H9 (cell line): Measurements from ENCODE around the gene MRPS31. TPM values are rescaled to one million over a fixed set of nuclear protein-coding genes. Genes with fewer than 3 reads are reported as not detected.

ENCODE experiments used
- DNase-seq: peaks from one replicate; pipeline ENCODE4 v3.0.0-alpha.2; 2017
- H2AFZ ChIP-seq: one replicate; pipeline ENCODE4 v1.6.1; 2013; ENCODE audit warnings: mild to moderate bottlenecking, low read length, control low read depth, moderate library complexity
- H2AK5ac ChIP-seq: 2 replicates; pipeline ENCODE4 v1.6.1; 2013; ENCODE audit warnings: low read length, control low read depth, mixed read lengths; ENCODE audit not compliant: insufficient read length
- H2BK120ac ChIP-seq: one replicate; pipeline ENCODE4 v1.6.1; 2013; ENCODE audit warnings: low read depth, mild to moderate bottlenecking, low read length, control low read depth, inconsistent platforms; ENCODE audit not compliant: poor library complexity, severe bottlenecking
- H2BK12ac ChIP-seq: 2 replicates; pipeline ENCODE4 v1.6.1; 2013; ENCODE audit warnings: low read length, control low read depth, mixed read lengths, low read depth; ENCODE audit not compliant: insufficient read length
- H2BK15ac ChIP-seq: 2 replicates; pipeline ENCODE4 v1.6.1; 2013; ENCODE audit warnings: low read depth, low read length, control low read depth
- H2BK20ac ChIP-seq: one replicate; pipeline ENCODE4 v1.6.1; 2013; ENCODE audit warnings: low read depth, mild to moderate bottlenecking, low read length, control low read depth, inconsistent platforms; ENCODE audit not compliant: poor library complexity, severe bottlenecking
- H2BK5ac ChIP-seq: 2 replicates; pipeline ENCODE4 v1.6.1; 2013; ENCODE audit warnings: low read length, control low read depth, mixed read lengths; ENCODE audit not compliant: insufficient read length
- H3K14ac ChIP-seq: 2 replicates; pipeline ENCODE4 v1.6.1; 2013; ENCODE audit warnings: low read length, control low read depth; ENCODE audit not compliant: insufficient read depth
- H3K18ac ChIP-seq: 2 replicates; pipeline ENCODE4 v1.6.1; 2013; ENCODE audit warnings: low read depth, mild to moderate bottlenecking, mixed read lengths, low read length, control low read depth; ENCODE audit not compliant: insufficient read length
- H3K23ac ChIP-seq: 2 replicates; pipeline ENCODE4 v1.6.1; 2013; ENCODE audit warnings: low read length, control low read depth, mixed read lengths, low read depth; ENCODE audit not compliant: insufficient read length
- H3K23me2 ChIP-seq: 2 replicates; pipeline ENCODE4 v1.6.1; 2013; ENCODE audit warnings: low read depth, mild to moderate bottlenecking, mixed read lengths, low read length, control low read depth; ENCODE audit not compliant: insufficient read length, poor library complexity, severe bottlenecking
- H3K27ac ChIP-seq: 2 replicates; pipeline ENCODE4 v1.5.1; 2013; ENCODE audit warnings: low read length, control low read depth, mixed read lengths, low read depth; ENCODE audit not compliant: insufficient read length
- H3K27me3 ChIP-seq: 2 replicates; pipeline ENCODE4 v1.6.1; 2013; ENCODE audit warnings: low read length, control low read depth, inconsistent platforms; ENCODE audit not compliant: insufficient read depth
- H3K4ac ChIP-seq: 2 replicates; pipeline ENCODE4 v1.6.1; 2013; ENCODE audit warnings: low read depth, mild to moderate bottlenecking, control low read depth, inconsistent platforms, low read length, moderate library complexity
- H3K4me1 ChIP-seq: 2 replicates; pipeline ENCODE4 v1.6.1; 2013; ENCODE audit warnings: low read length, control low read depth, inconsistent platforms; ENCODE audit not compliant: insufficient read depth
- H3K4me2 ChIP-seq: 2 replicates; pipeline ENCODE4 v1.6.1; 2013; ENCODE audit warnings: low read length, control low read depth, mixed read lengths; ENCODE audit not compliant: insufficient read length, insufficient read depth
- H3K56ac ChIP-seq: 2 replicates; pipeline ENCODE4 v1.6.1; 2013; ENCODE audit warnings: low read depth, mild to moderate bottlenecking, mixed read lengths, low read length, control low read depth; ENCODE audit not compliant: insufficient read length
- H3K79me1 ChIP-seq: 2 replicates; pipeline ENCODE4 v1.6.1; 2013; ENCODE audit warnings: low read depth, mild to moderate bottlenecking, moderate library complexity, low read length, control low read depth, inconsistent platforms; ENCODE audit not compliant: insufficient read depth, poor library complexity, severe bottlenecking
- H3K79me2 ChIP-seq: 2 replicates; pipeline ENCODE4 v1.6.1; 2013; ENCODE audit warnings: low read length, control low read depth, inconsistent platforms; ENCODE audit not compliant: insufficient read depth
- H3K9ac ChIP-seq: 2 replicates; pipeline ENCODE4 v1.6.1; 2013; ENCODE audit warnings: low read length, control low read depth, mixed read lengths; ENCODE audit not compliant: insufficient read length; ENCODE audit errors: extremely low read depth
- H3K9me3 ChIP-seq: one replicate; pipeline ENCODE4 v1.6.1; 2013; ENCODE audit warnings: low read depth, low read length, inconsistent platforms; ENCODE audit not compliant: control insufficient read depth
- H3T11ph ChIP-seq: one replicate; pipeline ENCODE4 v1.6.1; 2013; ENCODE audit warnings: mild to moderate bottlenecking, low read length, control low read depth, inconsistent platforms
- H4K20me1 ChIP-seq: one replicate; pipeline ENCODE4 v1.6.1; 2013; ENCODE audit not compliant: control insufficient read depth, insufficient read length, insufficient read depth
- H4K5ac ChIP-seq: 2 replicates; pipeline ENCODE4 v1.6.1; 2013; ENCODE audit warnings: low read depth, mild to moderate bottlenecking, mixed read lengths, low read length, control low read depth; ENCODE audit not compliant: insufficient read length
- H4K8ac ChIP-seq: replicated peaks from 2 replicates; pipeline ENCODE4 v1.6.1; 2013; ENCODE audit warnings: low read length, control low read depth, mixed read lengths, low read depth; ENCODE audit not compliant: insufficient read length
- H4K91ac ChIP-seq: 2 replicates; pipeline ENCODE4 v1.6.1; 2013; ENCODE audit warnings: low read depth, mild to moderate bottlenecking, moderate library complexity, mixed read lengths, low read length, control low read depth; ENCODE audit not compliant: insufficient read length
- H3K27ac Mint-ChIP-seq, 3 experiments: 2 replicates in 2 of 3; 3 replicates in 1 of 3; pipeline ENCODE4 v1.8.0; 2020 to 2021; ENCODE audit warnings: mixed read lengths in 3 of 3, mild to moderate bottlenecking in 1 of 3, moderate library complexity in 1 of 3
- H3K27me3 Mint-ChIP-seq: 2 replicates; pipeline ENCODE4 v1.8.0; 2021; ENCODE audit warnings: low read depth, mild to moderate bottlenecking, moderate library complexity, mixed read lengths
- H3K36me3 Mint-ChIP-seq, 3 experiments: 2 replicates in 2 of 3; 3 replicates in 1 of 3; pipeline ENCODE4 v1.8.0; 2020 to 2021; ENCODE audit warnings: low read depth in 3 of 3, mixed read lengths in 3 of 3; ENCODE audit not compliant: insufficient read depth in 1 of 3
- H3K4me1 Mint-ChIP-seq, 2 experiments: 2 replicates each; pipeline ENCODE4 v1.8.0; 2020; ENCODE audit warnings: mixed read lengths in 2 of 2
- H3K4me3 Mint-ChIP-seq, 2 experiments: 2 replicates in 1 of 2; 3 replicates in 1 of 2; pipeline ENCODE4 v1.8.0; 2020 to 2021; ENCODE audit warnings: mild to moderate bottlenecking in 2 of 2, mixed read lengths in 2 of 2, moderate library complexity in 1 of 2
- H3K9me3 Mint-ChIP-seq, 2 experiments: 2 replicates in 1 of 2; 3 replicates in 1 of 2; pipeline ENCODE4 v1.8.0; 2020; ENCODE audit warnings: mild to moderate bottlenecking in 2 of 2, mixed read lengths in 2 of 2, moderate library complexity in 1 of 2
- WGBS: extraction: QIAGEN DNeasy Blood & Tissue Kit; methylation state at CpG from one replicate; pipeline ENCODE4 v1.1.7; 2013; ENCODE audit warnings: missing lambda C conversion rate, low lambda C conversion rate, mixed read lengths; ENCODE audit not compliant: insufficient read length; ENCODE audit errors: extremely low coverage; 5-methylcytosine and 5-hydroxymethylcytosine counted together
- total RNA-seq: library from RNA; stranded (reverse); gene quantifications from 2 replicates; pipeline ENCODE4 v1.2.1, GENCODE V29; 2021
- TF ChIP-seq, protein P1 (sequence below): fragments of 200-600 bp; sonication (generic); conservative IDR thresholded peaks from 3 replicates; pipeline ENCODE4 v1.8.0; 2021; ENCODE audit warnings: antibody characterized with exemption, mild to moderate bottlenecking

Gene MRPS31
- total RNA-seq, 1 experiment from 2014 or later: 27.3 TPM

- Mint-ChIP-seq H3K36me3 (no peaks in the 10 kb centered on the region), H3K4me1 (peaks cover 12 to 20% of the 10 kb centered on the region in 2 experiments), H3K4me3 (no peak overlapping the region), H3K9me3 (no peaks in the 10 kb centered on the region), H3K27me3 (no peaks in the 10 kb centered on the region), H3K27ac (no peak overlapping the region)
- Histone ChIP-seq H4K20me1 (no peaks in the 10 kb centered on the region), H3K23ac (no peak overlapping the region), H2BK5ac (no peak overlapping the region), H4K5ac (no peak overlapping the region), H2BK20ac (no peak overlapping the region), H3K23me2 (peaks cover 4% of the 10 kb centered on the region), H4K91ac (no peak overlapping the region), H3K4me2 (no peak overlapping the region), H3K9ac (no peak overlapping the region), H3K9me3 (no peaks in the 10 kb centered on the region), H3K4ac (no peak overlapping the region), H3K56ac (no peak overlapping the region), H4K8ac (no peak overlapping the region), H3K18ac (no peak overlapping the region), H3K79me2 (peaks cover 5% of the 10 kb centered on the region; the same call in 1 of the 2 replicates), H2BK15ac (no peak overlapping the region), H3T11ph (no peak overlapping the region), H3K14ac (no peak overlapping the region), H3K4me1 (no peaks in the 10 kb centered on the region), H2BK12ac (no peak overlapping the region), H3K27ac (no peak overlapping the region), H3K27me3 (no peaks in the 10 kb centered on the region), H2BK120ac (no peak overlapping the region), H3K79me1 (peaks cover 3% of the 10 kb centered on the region), H2AK5ac (no peak overlapping the region), H2AFZ (no peak overlapping the region)
- WGBS: no CpG with 5 or more reads among the region's 6 CpGs
- DNase-seq: no peak
- TF ChIP-seq, protein P1, sequence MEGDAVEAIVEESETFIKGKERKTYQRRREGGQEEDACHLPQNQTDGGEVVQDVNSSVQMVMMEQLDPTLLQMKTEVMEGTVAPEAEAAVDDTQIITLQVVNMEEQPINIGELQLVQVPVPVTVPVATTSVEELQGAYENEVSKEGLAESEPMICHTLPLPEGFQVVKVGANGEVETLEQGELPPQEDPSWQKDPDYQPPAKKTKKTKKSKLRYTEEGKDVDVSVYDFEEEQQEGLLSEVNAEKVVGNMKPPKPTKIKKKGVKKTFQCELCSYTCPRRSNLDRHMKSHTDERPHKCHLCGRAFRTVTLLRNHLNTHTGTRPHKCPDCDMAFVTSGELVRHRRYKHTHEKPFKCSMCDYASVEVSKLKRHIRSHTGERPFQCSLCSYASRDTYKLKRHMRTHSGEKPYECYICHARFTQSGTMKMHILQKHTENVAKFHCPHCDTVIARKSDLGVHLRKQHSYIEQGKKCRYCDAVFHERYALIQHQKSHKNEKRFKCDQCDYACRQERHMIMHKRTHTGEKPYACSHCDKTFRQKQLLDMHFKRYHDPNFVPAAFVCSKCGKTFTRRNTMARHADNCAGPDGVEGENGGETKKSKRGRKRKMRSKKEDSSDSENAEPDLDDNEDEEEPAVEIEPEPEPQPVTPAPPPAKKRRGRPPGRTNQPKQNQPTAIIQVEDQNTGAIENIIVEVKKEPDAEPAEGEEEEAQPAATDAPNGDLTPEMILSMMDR: no peak
These were observed 3.7 kb upstream of the MRPS31 start for GRCh38 chr13:40774672-40775071.
